Lower leg skin (tissue), 4 donors: Measurements from ENCODE around the gene EHD3. TPM values are rescaled to one million over a fixed set of nuclear protein-coding genes. Genes with fewer than 3 reads are reported as not detected.
A peak's percentile ranks its signal among the peaks of the same experiment; 100 is the strongest.

Experiments
- DNase-seq, 2 donors: peaks; one replicate each; pipeline ENCODE4 v3.0.0-alpha.2; 2019; ENCODE audit warnings: low spot score in 2 of 2
- H3K4me3 ChIP-seq: fragments of 200-600 bp; sonication (generic); 2 replicates; pipeline ENCODE4 v1.5.1; 2017; ENCODE audit warnings: mild to moderate bottlenecking, low read depth; ENCODE audit not compliant: poor library complexity, severe bottlenecking
- CTCF ChIP-seq, 3 donors: fragments of 450-650 bp; IDR thresholded peaks; one replicate each; pipeline ENCODE4 v1.5.1; 2016; ENCODE audit warnings: antibody characterized with exemption in 3 of 3, mild to moderate bottlenecking in 3 of 3, moderate library complexity in 2 of 3
- POLR2A ChIP-seq, 2 donors: fragments of 450-650 bp; IDR thresholded peaks; one replicate each; pipeline ENCODE4 v1.6.1; 2016 to 2017; ENCODE audit warnings: antibody characterized with exemption in 2 of 2, mild to moderate bottlenecking in 1 of 2, moderate library complexity in 1 of 2
- WGBS, 2 donors: methylation state at CpG; one replicate each; pipeline ENCODE4 v1.1.5; 2018; 5-methylcytosine and 5-hydroxymethylcytosine counted together
- intact Hi-C: fragments of 100-400 bp; cut with DNase I; formaldehyde crosslinking; loops from one replicate; pipeline ENCODE4 v1.15.0; 2023; ENCODE audit warnings: low total_unique reads
- total RNA-seq, 4 donors: library from RNA; depleted of rRNA; stranded (reverse); fragments of >200 nt; gene quantifications; one replicate each; pipeline ENCODE4 v1.1.0, GENCODE V29; 2016

Gene EHD3
- total RNA-seq, result 1 to 10 TPM; 2.8 to 4.3 (median 3.5) TPM

GRCh38 chr2:31233741-31234682 is at the start of gene EHD3:
TSS of gene EHD3 (plus strand) at chr2:31234152. CDS start at chr2:31234622, 470 bp downstream.
- peak within 1 kb of the TSS; percentile 35 for H3K4me3 ChIP-seq
- DNase-seq, result peak; percentile 66 to 96
- intact Hi-C loops, result no loop called here
- TF ChIP-seq CTCF (IDR thresholded peaks at IDR 0.05) (no peak), POLR2A (IDR thresholded peaks at IDR 0.05) (no peak)
- 1 to 4% methylated on average over 52 to 60 of the region's 74 CpGs for WGBS, 2 donors

GRCh38 chr2:31187166-31187565 is 46.8 kb upstream of the EHD3 start:
- WGBS, 2 donors, result 90 to 94% methylated on average over 4 of the region's 4 CpGs
- DNase-seq, result peak in 1 of 2 donors; percentile 31
- H3K4me3 ChIP-seq, result no peak overlapping the region
- intact Hi-C loops, result no loop called here
- TF ChIP-seq POLR2A (IDR thresholded peaks at IDR 0.05) (no peak), CTCF (IDR thresholded peaks at IDR 0.05) (no peak)

GRCh38 chr2:31188131-31188530 is 45.8 kb upstream of the EHD3 start:
- intact Hi-C loops, result no loop called here
- H3K4me3 ChIP-seq, result no peak overlapping the region
- no peak for TF ChIP-seq CTCF (IDR thresholded peaks at IDR 0.05)
- peak in 1 of 2 donors; percentile 28 for DNase-seq
- WGBS, 2 donors, result 67 to 76% methylated on average over 5 of the region's 5 CpGs

GRCh38 chr2:31189141-31189540 is 44.8 kb upstream of the EHD3 start:
- TF ChIP-seq CTCF (IDR thresholded peaks at IDR 0.05) (no peak), POLR2A (IDR thresholded peaks at IDR 0.05) (no peak)
- WGBS, 2 donors, result 87 to 89% methylated on average over 4 of the region's 4 CpGs
- intact Hi-C loops, result no loop called here
- H3K4me3 ChIP-seq, result no peak overlapping the region
- DNase-seq, result peak in 1 of 2 donors; percentile 72

- intact Hi-C loops, result no loop called here
- no peak for TF ChIP-seq POLR2A (IDR thresholded peaks at IDR 0.05)
- no peak for TF ChIP-seq CTCF (IDR thresholded peaks at IDR 0.05)
- DNase-seq, result no peak
- H3K4me3 ChIP-seq, result no peak overlapping the region
- WGBS, 2 donors, result 87 to 92% methylated on average over 1 of the region's 1 CpG
Measured at GRCh38 chr2:31190188-31190587, 43.8 kb upstream of the EHD3 start.
